ENCODE results near the gene ZAP70.

GRCh38 chr2:97722227-97722626 lies 8.9 kb downstream of the ZAP70 start:
- TF ChIP-seq CTCF (IDR thresholded peaks at IDR 0.05) (no peak), POLR2A (IDR thresholded peaks at IDR 0.05) (no peak)
